Mesenchymal stem cell (in vitro differentiated cells and primary cell): ENCODE data around the gene ATG101.
A peak's percentile ranks its signal among the peaks of the same experiment; 100 is the strongest.

Source experiments
- DNase-seq: peaks from one replicate; pipeline ENCODE4 v3.0.0-alpha.2; 2013
- H2AFZ ChIP-seq: one replicate; pipeline ENCODE4 v1.6.1; 2013; ENCODE audit warnings: low read depth, mild to moderate bottlenecking, control low read depth, inconsistent platforms, low read length, moderate library complexity
- H2AK5ac ChIP-seq: 2 replicates; pipeline ENCODE4 v1.6.1; 2013; ENCODE audit warnings: low read length, moderate library complexity, mild to moderate bottlenecking, inconsistent platforms; ENCODE audit not compliant: severe bottlenecking
- H2BK120ac ChIP-seq: one replicate; pipeline ENCODE4 v1.6.1; 2013; ENCODE audit warnings: low read depth, mild to moderate bottlenecking, inconsistent platforms, low read length, moderate library complexity
- H2BK12ac ChIP-seq, 2 experiments: one replicate each; pipeline ENCODE4 v1.6.1; 2013; ENCODE audit warnings: inconsistent platforms in 2 of 2, low read length in 2 of 2, mild to moderate bottlenecking in 2 of 2, moderate library complexity in 2 of 2, control low read depth in 1 of 2
- H2BK15ac ChIP-seq: one replicate; pipeline ENCODE4 v1.6.1; 2013; ENCODE audit warnings: mild to moderate bottlenecking, low read depth, inconsistent platforms; ENCODE audit not compliant: poor library complexity, severe bottlenecking
- H2BK5ac ChIP-seq: 2 replicates; pipeline ENCODE4 v1.6.1; 2013; ENCODE audit warnings: low read depth, mild to moderate bottlenecking, low read length, control low read depth, inconsistent platforms; ENCODE audit not compliant: poor library complexity, severe bottlenecking
- H3K14ac ChIP-seq, 2 experiments: one replicate each; pipeline ENCODE4 v1.6.1; 2013; ENCODE audit warnings: inconsistent platforms in 2 of 2, low read length in 2 of 2, control low read depth in 1 of 2, mild to moderate bottlenecking in 1 of 2, moderate library complexity in 1 of 2
- H3K18ac ChIP-seq, 2 experiments: one replicate each; pipeline ENCODE4 v1.6.1; 2013; ENCODE audit warnings: inconsistent platforms in 2 of 2, low read length in 2 of 2, control low read depth in 1 of 2, low read depth in 1 of 2, mild to moderate bottlenecking in 1 of 2
- H3K23ac ChIP-seq, 2 experiments: one replicate each; pipeline ENCODE4 v1.6.1; 2013; ENCODE audit warnings: inconsistent platforms in 2 of 2, low read length in 2 of 2, mild to moderate bottlenecking in 2 of 2, moderate library complexity in 2 of 2, control low read depth in 1 of 2
- H3K27ac ChIP-seq: 2 replicates; pipeline ENCODE4 v1.5.1; 2013; ENCODE audit warnings: mild to moderate bottlenecking, moderate library complexity, low read length, control low read depth, inconsistent platforms; ENCODE audit not compliant: poor library complexity, severe bottlenecking
- H3K27me3 ChIP-seq, 2 experiments: 2 replicates each; pipeline versions ENCODE4 v1.6.1 to v1.7.0; 2013; ENCODE audit warnings: low read length in 2 of 2, mild to moderate bottlenecking in 2 of 2, moderate library complexity in 2 of 2, control low read depth in 1 of 2, inconsistent platforms in 1 of 2; ENCODE audit not compliant: control insufficient read depth in 1 of 2, insufficient read depth in 1 of 2
- H3K36me3 ChIP-seq, 2 experiments: 2 replicates each; pipeline versions ENCODE4 v1.6.1 to v1.7.0; 2013; ENCODE audit warnings: low read length in 2 of 2, control low read depth in 1 of 2, inconsistent platforms in 1 of 2, low read depth in 1 of 2, mild to moderate bottlenecking in 1 of 2; ENCODE audit not compliant: insufficient read depth in 2 of 2, control insufficient read depth in 1 of 2
- H3K4ac ChIP-seq, 2 experiments: one replicate each; pipeline ENCODE4 v1.6.1; 2013; ENCODE audit warnings: inconsistent platforms in 2 of 2, low read length in 2 of 2, mild to moderate bottlenecking in 2 of 2, moderate library complexity in 2 of 2, control low read depth in 1 of 2, low read depth in 1 of 2
- H3K4me1 ChIP-seq: 2 replicates; pipeline ENCODE4 v1.6.1; 2013; ENCODE audit warnings: low read depth, low read length, control low read depth; ENCODE audit not compliant: control insufficient read depth, insufficient read depth
- H3K4me2 ChIP-seq: 2 replicates; pipeline ENCODE4 v1.6.1; 2013; ENCODE audit warnings: low read length, mild to moderate bottlenecking, inconsistent platforms; ENCODE audit not compliant: poor library complexity, severe bottlenecking
- H3K4me3 ChIP-seq, 2 experiments: 2 replicates each; pipeline versions ENCODE4 v1.5.1 to v1.7.0; 2013; ENCODE audit warnings: low read length in 2 of 2, mild to moderate bottlenecking in 2 of 2, control low read depth in 1 of 2, low read depth in 1 of 2; ENCODE audit not compliant: insufficient read depth in 1 of 2
- H3K79me1 ChIP-seq: replicated peaks from 2 replicates; pipeline ENCODE4 v1.6.1; 2013; ENCODE audit warnings: mild to moderate bottlenecking, control low read depth, low read length, inconsistent platforms; ENCODE audit not compliant: poor library complexity, severe bottlenecking
- H3K9ac ChIP-seq: 2 replicates; pipeline ENCODE4 v1.7.0; 2013; ENCODE audit warnings: mild to moderate bottlenecking, low read length, moderate library complexity
- H3K9me3 ChIP-seq: 2 replicates; pipeline ENCODE4 v1.7.0; 2013; ENCODE audit warnings: mild to moderate bottlenecking, low read length; ENCODE audit not compliant: control insufficient read depth
- H4K8ac ChIP-seq: one replicate; pipeline ENCODE4 v1.6.1; 2013; ENCODE audit warnings: inconsistent platforms, mild to moderate bottlenecking, low read length, moderate library complexity
- H4K91ac ChIP-seq: one replicate; pipeline ENCODE4 v1.6.1; 2013; ENCODE audit warnings: mild to moderate bottlenecking, low read length, inconsistent platforms
- WGBS: methylation state at CpG from one replicate; pipeline ENCODE4 v1.1.7; 2013; ENCODE audit warnings: mixed read lengths; 5-methylcytosine and 5-hydroxymethylcytosine counted together

The ATG101 gene

GRCh38 chr12:52091869-52092268, 22.1 kb downstream of the ATG101 start:
- no peak for DNase-seq
- H3K4me2 ChIP-seq, result no peak overlapping the region

GRCh38 chr12:52093346-52093745, 23.6 kb downstream of the ATG101 start:
- H3K27ac ChIP-seq, result no peak overlapping the region
- WGBS, result 76% methylated on average over 5 of the region's 7 CpGs
- no peak overlapping the region for H2AK5ac ChIP-seq
- no peaks in the 10 kb centered on the region for H3K4me1 ChIP-seq
- H3K4ac ChIP-seq, result no peak overlapping the region
- no peak overlapping the region for H2BK5ac ChIP-seq
- H3K18ac ChIP-seq, result no peak overlapping the region
- no peak overlapping the region for H3K9ac ChIP-seq
- H3K79me1 ChIP-seq, result no peaks in the 10 kb centered on the region
- H2BK120ac ChIP-seq, result no peak overlapping the region
- H3K14ac ChIP-seq, result no peak overlapping the region
- no peak overlapping the region for H3K4me2 ChIP-seq
- no peak overlapping the region for H4K8ac ChIP-seq
- H3K36me3 ChIP-seq, result no peaks in the 10 kb centered on the region
- H2BK15ac ChIP-seq, result no peak overlapping the region
- no peak overlapping the region for H2AFZ ChIP-seq
- peaks cover 31 to 59% of the 10 kb centered on the region in 2 experiments for H3K27me3 ChIP-seq
- H3K23ac ChIP-seq, result peak overlapping the region in 1 of 2 experiments; percentile 72
- DNase-seq, result no peak
- no peak overlapping the region for H4K91ac ChIP-seq
- H2BK12ac ChIP-seq, result no peak overlapping the region
- H3K4me3 ChIP-seq, result no peak overlapping the region
- no peaks in the 10 kb centered on the region for H3K9me3 ChIP-seq

More at GRCh38 chr12:52091869-52092268, 22.1 kb downstream of the ATG101 start:
- H2BK12ac ChIP-seq, result no peak overlapping the region
- H3K9me3 ChIP-seq, result no peaks in the 10 kb centered on the region
- H3K4me1 ChIP-seq, result no peaks in the 10 kb centered on the region
- no peak overlapping the region for H2BK120ac ChIP-seq
- 91% methylated on average over 7 of the region's 8 CpGs for WGBS
- no peaks in the 10 kb centered on the region for H3K79me1 ChIP-seq
- no peak overlapping the region for H2AFZ ChIP-seq
- H3K4me3 ChIP-seq, result no peak overlapping the region
- H3K27ac ChIP-seq, result no peak overlapping the region
- H3K36me3 ChIP-seq, result no peaks in the 10 kb centered on the region
- no peak overlapping the region for H3K9ac ChIP-seq
- no peak overlapping the region for H3K14ac ChIP-seq
- H3K18ac ChIP-seq, result no peak overlapping the region
- peaks cover 36 to 62% of the 10 kb centered on the region in 2 experiments for H3K27me3 ChIP-seq
- H3K4ac ChIP-seq, result no peak overlapping the region
- no peak overlapping the region for H2BK5ac ChIP-seq
- no peak overlapping the region for H3K23ac ChIP-seq
- no peak overlapping the region for H2BK15ac ChIP-seq
- H2AK5ac ChIP-seq, result no peak overlapping the region
- H4K91ac ChIP-seq, result no peak overlapping the region
- no peak overlapping the region for H4K8ac ChIP-seq

- no peaks in the 10 kb centered on the region for H3K36me3 ChIP-seq
- H4K8ac ChIP-seq, result no peak overlapping the region
- H3K4me2 ChIP-seq, result no peak overlapping the region
- H2BK15ac ChIP-seq, result no peak overlapping the region
- no peaks in the 10 kb centered on the region for H3K79me1 ChIP-seq
- H3K14ac ChIP-seq, result no peak overlapping the region
- H2BK12ac ChIP-seq, result no peak overlapping the region
- no peak overlapping the region for H2BK120ac ChIP-seq
- H3K9me3 ChIP-seq, result no peaks in the 10 kb centered on the region
- no peak overlapping the region for H3K4me3 ChIP-seq
- H4K91ac ChIP-seq, result no peak overlapping the region
- no peak overlapping the region for H2AFZ ChIP-seq
- no peak overlapping the region for H2AK5ac ChIP-seq
- no peak overlapping the region for H2BK5ac ChIP-seq
- no peak overlapping the region for H3K27ac ChIP-seq
- 93% methylated on average over 10 of the region's 15 CpGs for WGBS
- peaks cover 20 to 44% of the 10 kb centered on the region in 2 experiments for H3K27me3 ChIP-seq
- no peaks in the 10 kb centered on the region for H3K4me1 ChIP-seq
- H3K4ac ChIP-seq, result no peak overlapping the region
- no peak overlapping the region for H3K9ac ChIP-seq
- H3K18ac ChIP-seq, result no peak overlapping the region
- DNase-seq, result no peak
- H3K23ac ChIP-seq, result no peak overlapping the region
Measured at GRCh38 chr12:52096332-52097044, 26.7 kb downstream of the ATG101 start.

GRCh38 chr12:52097045-52097666, 27.4 kb downstream of the ATG101 start:
- Histone ChIP-seq H3K27me3 (peaks cover 15 to 37% of the 10 kb centered on the region in 2 experiments), H2BK120ac (no peak overlapping the region), H3K4me3 (no peak overlapping the region), H3K14ac (no peak overlapping the region), H3K4ac (no peak overlapping the region), H3K9ac (no peak overlapping the region), H2BK12ac (no peak overlapping the region), H2AK5ac (no peak overlapping the region), H3K9me3 (no peaks in the 10 kb centered on the region), H3K4me2 (no peak overlapping the region), H4K8ac (no peak overlapping the region), H3K23ac (no peak overlapping the region), H2AFZ (no peak overlapping the region), H4K91ac (no peak overlapping the region), H3K18ac (no peak overlapping the region), H2BK5ac (no peak overlapping the region), H3K4me1 (no peaks in the 10 kb centered on the region), H3K79me1 (no peaks in the 10 kb centered on the region), H3K36me3 (no peaks in the 10 kb centered on the region), H3K27ac (no peak overlapping the region), H2BK15ac (no peak overlapping the region)
- 88% methylated on average over 20 of the region's 21 CpGs for WGBS
- no peak for DNase-seq
